SU-DHL-6 (cell line): ENCODE data around the gene SRRM1.
A peak's percentile ranks its signal among the peaks of the same experiment; 100 is the strongest.

Experiments used
- H2AFZ ChIP-seq: fragments of 200-600 bp; sonication (generic); 2 replicates; pipeline ENCODE4 v1.6.1; 2014; ENCODE audit warnings: low read depth, mild to moderate bottlenecking, moderate library complexity, mixed read lengths, antibody characterized with exemption, low read length; ENCODE audit not compliant: severe bottlenecking
- H3F3A ChIP-seq: fragments of 200-600 bp; shearing (Covaris generic); 2 replicates; pipeline ENCODE4 v1.6.0; 2016; ENCODE audit warnings: antibody characterized with exemption, mild to moderate bottlenecking; ENCODE audit not compliant: insufficient read depth
- H3K27ac ChIP-seq: fragments of 200-600 bp; sonication (generic); 2 replicates; pipeline ENCODE4 v1.5.1; 2016; ENCODE audit warnings: low read depth, mild to moderate bottlenecking, low read length, moderate library complexity, mixed read lengths
- H3K27me3 ChIP-seq: fragments of 200-600 bp; sonication (generic), shearing (Covaris generic); 2 replicates; pipeline ENCODE4 v1.6.0; 2014; ENCODE audit warnings: mild to moderate bottlenecking, low read length
- H3K36me3 ChIP-seq: fragments of 200-600 bp; sonication (generic); 2 replicates; pipeline ENCODE4 v1.6.1; 2014; ENCODE audit warnings: mild to moderate bottlenecking, low read length, mixed read lengths
- H3K4me2 ChIP-seq: fragments of 300-600, 200-600 bp; shearing (Covaris generic), sonication (generic); 2 replicates; pipeline ENCODE4 v1.6.0; 2014; ENCODE audit warnings: low read length, low read depth, mild to moderate bottlenecking; ENCODE audit not compliant: poor library complexity, severe bottlenecking
- H3K4me3 ChIP-seq: fragments of 200-600 bp; sonication (generic); 2 replicates; pipeline ENCODE4 v1.5.1; 2014; ENCODE audit warnings: antibody characterized with exemption, low read length, mild to moderate bottlenecking, mixed read lengths; ENCODE audit not compliant: insufficient read depth, poor library complexity, severe bottlenecking
- H3K79me2 ChIP-seq: fragments of 200-600 bp; sonication (generic); 2 replicates; pipeline ENCODE4 v1.6.1; 2014; ENCODE audit warnings: mild to moderate bottlenecking, low read length, moderate library complexity; ENCODE audit not compliant: insufficient read depth
- H3K9ac ChIP-seq: fragments of 200-600 bp; sonication (generic); 2 replicates; pipeline ENCODE4 v1.7.0; 2014; ENCODE audit warnings: mild to moderate bottlenecking, low read length
- H3K9me2 ChIP-seq: fragments of 200-600 bp; sonication (generic); replicated peaks from 2 replicates; pipeline ENCODE4 v1.6.1; 2014; ENCODE audit warnings: low read length; ENCODE audit not compliant: insufficient read depth
- H3K9me3 ChIP-seq: fragments of 200-600 bp; sonication (generic); 2 replicates; pipeline ENCODE4 v1.6.1; 2014; ENCODE audit warnings: low read length, mixed read lengths; ENCODE audit not compliant: insufficient read depth
- H4K20me1 ChIP-seq: fragments of 200-600 bp; sonication (generic); 2 replicates; pipeline ENCODE4 v1.6.1; 2014; ENCODE audit warnings: low read depth, mild to moderate bottlenecking, antibody characterized with exemption, low read length, moderate library complexity, mixed read lengths
- EZH2phosphoT487 ChIP-seq: fragments of 200-600 bp; sonication (generic), shearing (Covaris generic); conservative IDR thresholded peaks from 2 replicates; pipeline ENCODE4 v1.6.1; 2018; ENCODE audit warnings: mild to moderate bottlenecking, antibody characterized with exemption, low read length, moderate library complexity, mixed read lengths
- TF ChIP-seq, protein P1 (sequence below): fragments of 200-600 bp; sonication (generic); IDR thresholded peaks from one replicate; pipeline ENCODE4 v1.5.1; 2017; ENCODE audit warnings: antibody characterized with exemption, mild to moderate bottlenecking, low read length, moderate library complexity; ENCODE audit not compliant: insufficient read depth, poor library complexity, severe bottlenecking

The SRRM1 gene

DNA sequence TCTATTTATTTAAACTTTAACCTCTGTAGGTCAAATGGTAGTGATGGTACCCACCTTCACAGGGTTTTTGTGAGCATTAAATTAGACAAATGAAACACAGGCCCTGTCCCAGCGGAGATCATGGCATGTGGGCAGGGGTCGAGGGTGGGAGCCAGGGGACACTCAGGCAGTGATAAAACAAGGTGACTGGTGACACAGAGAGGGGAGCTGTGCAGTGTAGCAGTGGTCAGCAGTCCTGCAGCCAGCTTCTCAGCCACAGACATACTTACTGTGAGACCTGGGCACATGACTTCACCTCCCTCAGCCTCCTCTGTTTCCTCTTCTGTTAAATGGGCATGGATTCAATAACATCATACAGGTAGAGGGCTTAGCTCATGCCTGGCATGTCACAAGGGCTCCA lies 44.9 kb downstream of the SRRM1 start:
- no peak overlapping the region for H2AFZ ChIP-seq
- TF ChIP-seq, protein P1, sequence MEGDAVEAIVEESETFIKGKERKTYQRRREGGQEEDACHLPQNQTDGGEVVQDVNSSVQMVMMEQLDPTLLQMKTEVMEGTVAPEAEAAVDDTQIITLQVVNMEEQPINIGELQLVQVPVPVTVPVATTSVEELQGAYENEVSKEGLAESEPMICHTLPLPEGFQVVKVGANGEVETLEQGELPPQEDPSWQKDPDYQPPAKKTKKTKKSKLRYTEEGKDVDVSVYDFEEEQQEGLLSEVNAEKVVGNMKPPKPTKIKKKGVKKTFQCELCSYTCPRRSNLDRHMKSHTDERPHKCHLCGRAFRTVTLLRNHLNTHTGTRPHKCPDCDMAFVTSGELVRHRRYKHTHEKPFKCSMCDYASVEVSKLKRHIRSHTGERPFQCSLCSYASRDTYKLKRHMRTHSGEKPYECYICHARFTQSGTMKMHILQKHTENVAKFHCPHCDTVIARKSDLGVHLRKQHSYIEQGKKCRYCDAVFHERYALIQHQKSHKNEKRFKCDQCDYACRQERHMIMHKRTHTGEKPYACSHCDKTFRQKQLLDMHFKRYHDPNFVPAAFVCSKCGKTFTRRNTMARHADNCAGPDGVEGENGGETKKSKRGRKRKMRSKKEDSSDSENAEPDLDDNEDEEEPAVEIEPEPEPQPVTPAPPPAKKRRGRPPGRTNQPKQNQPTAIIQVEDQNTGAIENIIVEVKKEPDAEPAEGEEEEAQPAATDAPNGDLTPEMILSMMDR = no peak
- TF ChIP-seq EZH2phosphoT487 = no peak
- no peak overlapping the region for H3K4me2 ChIP-seq

DNA sequence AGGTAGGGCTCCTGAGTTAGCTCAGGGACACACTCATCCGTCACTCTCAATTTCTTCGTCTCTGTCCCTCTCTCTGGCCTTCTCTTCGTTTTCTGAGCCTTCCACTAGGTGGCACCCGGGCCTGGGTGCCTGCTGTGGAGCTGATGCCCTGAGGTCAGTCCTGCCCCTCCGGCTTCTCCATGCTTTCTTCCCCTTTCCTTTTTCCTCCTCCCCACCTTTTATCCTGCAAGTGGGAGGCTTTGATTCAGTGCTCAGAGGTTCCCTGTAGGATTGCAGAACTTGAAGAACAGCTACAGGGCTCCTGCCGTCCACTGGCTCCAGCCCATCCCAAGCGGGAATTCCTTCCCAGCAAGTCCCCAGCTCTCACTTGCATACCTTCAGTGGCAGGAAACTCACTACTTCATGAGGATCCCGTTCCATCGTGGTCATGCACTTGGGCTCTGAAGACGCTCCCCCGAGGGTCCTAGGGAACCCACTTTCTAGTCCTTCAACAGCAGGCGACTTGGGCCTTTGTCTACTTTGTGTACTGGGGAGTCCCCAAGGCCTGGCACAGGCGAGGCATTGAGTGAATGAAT lies 45.6 kb downstream of the SRRM1 start:
- Histone ChIP-seq H3F3A (no peaks in the 10 kb centered on the region), H2AFZ (no peak overlapping the region), H3K9me3 (no peaks in the 10 kb centered on the region), H3K27me3 (no peaks in the 10 kb centered on the region), H3K79me2 (no peaks in the 10 kb centered on the region), H3K4me3 (no peak overlapping the region), H3K4me2 (no peak overlapping the region), H4K20me1 (no peaks in the 10 kb centered on the region), H3K9me2 (no peaks in the 10 kb centered on the region), H3K9ac (no peak overlapping the region), H3K27ac (no peak overlapping the region), H3K36me3 (no peaks in the 10 kb centered on the region)
- TF ChIP-seq EZH2phosphoT487 = no peak
- TF ChIP-seq, protein P1 = peak; percentile 63

More for the DNA sequence above, 44.9 kb downstream of the SRRM1 start:
- Histone ChIP-seq H3K9me3 (no peaks in the 10 kb centered on the region), H3K36me3 (no peaks in the 10 kb centered on the region), H3F3A (no peaks in the 10 kb centered on the region), H3K9me2 (no peaks in the 10 kb centered on the region), H4K20me1 (no peaks in the 10 kb centered on the region), H3K27me3 (no peaks in the 10 kb centered on the region), H3K4me3 (no peak overlapping the region), H3K9ac (no peak overlapping the region), H3K79me2 (no peaks in the 10 kb centered on the region), H3K27ac (no peak overlapping the region)

- H2AFZ ChIP-seq = no peak overlapping the region
- H3K4me3 ChIP-seq = no peak overlapping the region
- H3K79me2 ChIP-seq = no peaks in the 10 kb centered on the region
- H4K20me1 ChIP-seq = no peaks in the 10 kb centered on the region
- no peaks in the 10 kb centered on the region for H3K9me3 ChIP-seq
- H3K4me2 ChIP-seq = no peak overlapping the region
- H3K27ac ChIP-seq = no peak overlapping the region
- H3K9ac ChIP-seq = no peak overlapping the region
- H3F3A ChIP-seq = no peaks in the 10 kb centered on the region
- no peaks in the 10 kb centered on the region for H3K9me2 ChIP-seq
- TF ChIP-seq, protein P1 = no peak
- no peak for TF ChIP-seq EZH2phosphoT487
- no peaks in the 10 kb centered on the region for H3K36me3 ChIP-seq
- no peaks in the 10 kb centered on the region for H3K27me3 ChIP-seq
Observed at GRCh38 chr1:24691051-24691450, 47.9 kb downstream of the SRRM1 start.
